ENCODE data around the gene VWA8.
"Not testable (repeated sequence)": the region's sequence is repeated elsewhere in the genome, so short reads cannot be mapped to it uniquely, and the experiment has no call there.

VWA8 gene

DNA sequence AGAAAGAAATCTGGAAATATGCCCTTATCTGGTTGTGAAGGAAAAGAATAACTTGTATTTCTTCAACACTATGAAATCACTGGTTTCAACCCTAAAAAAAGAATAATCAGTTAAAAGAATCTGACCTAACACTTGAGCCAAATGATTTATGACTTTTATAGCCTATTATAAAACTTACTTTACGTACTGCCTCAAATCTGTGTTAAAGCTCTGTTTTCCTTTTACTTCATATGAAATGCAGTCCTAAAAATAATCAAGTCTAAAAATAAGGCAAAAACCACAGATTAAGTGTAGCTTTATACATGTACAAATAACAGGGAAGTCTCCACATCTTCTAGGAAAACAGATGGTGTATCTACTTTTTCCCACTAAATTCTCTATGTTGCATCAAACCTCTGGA lies 101.3 kb downstream of the VWA8 start:
- no peak for DNase-seq (ENCODE audit: low read depth in 4 of 4, low spot score in 1 of 4)

- DNase-seq (ENCODE audit: low read depth in 4 of 4, low spot score in 1 of 4): no peak
Measured at GRCh38 chr13:41858780-41859179, 102.1 kb downstream of the VWA8 start.

DNA sequence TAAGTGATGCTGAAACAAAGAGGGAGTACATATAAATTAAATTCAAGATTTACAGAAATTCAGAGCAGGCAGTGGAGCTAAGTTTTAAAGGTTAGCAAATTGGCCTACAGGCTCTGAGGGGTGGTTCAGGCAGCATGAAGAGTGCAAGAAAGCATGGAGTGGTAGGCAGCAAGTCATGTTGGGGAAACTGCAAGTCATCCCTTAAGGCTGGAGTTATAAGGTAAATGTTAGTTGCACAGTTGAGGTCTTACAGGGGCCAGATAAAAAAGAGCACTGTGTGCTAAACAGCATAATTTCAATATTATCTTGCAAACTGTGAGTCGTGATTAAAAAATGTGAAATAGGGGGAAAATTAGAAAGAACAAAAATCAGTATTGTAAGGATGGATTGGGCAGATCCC lies 106.2 kb downstream of the VWA8 start:
- DNase-seq (ENCODE audit: low read depth in 4 of 4, low spot score in 1 of 4): no peak

DNA sequence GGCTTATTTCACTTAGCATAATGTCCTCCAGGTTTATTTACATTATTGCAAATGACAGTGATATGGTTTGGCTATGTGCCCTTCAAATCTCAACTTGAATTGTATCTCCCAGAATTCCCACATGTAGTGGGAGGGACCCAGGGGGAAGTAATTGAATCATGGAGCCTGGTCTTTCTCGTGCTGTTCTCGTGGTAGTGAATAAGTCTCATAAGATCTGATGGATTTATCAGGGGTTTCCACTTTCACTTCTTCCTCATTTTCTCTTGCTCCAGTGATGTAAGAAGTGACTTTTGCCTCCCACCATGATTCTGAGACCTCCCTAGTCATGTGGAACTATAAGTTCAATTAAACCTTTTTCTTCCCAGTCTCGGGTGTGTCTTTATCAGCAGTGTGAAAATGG lies 109.6 kb downstream of the VWA8 start:
- no peak for DNase-seq (ENCODE audit: low read depth in 4 of 4, low spot score in 1 of 4)

- DNase-seq (ENCODE audit: low read depth in 4 of 4, low spot score in 1 of 4): no peak
Measured at GRCh38 chr13:41848435-41849255, 112.3 kb downstream of the VWA8 start.

DNA sequence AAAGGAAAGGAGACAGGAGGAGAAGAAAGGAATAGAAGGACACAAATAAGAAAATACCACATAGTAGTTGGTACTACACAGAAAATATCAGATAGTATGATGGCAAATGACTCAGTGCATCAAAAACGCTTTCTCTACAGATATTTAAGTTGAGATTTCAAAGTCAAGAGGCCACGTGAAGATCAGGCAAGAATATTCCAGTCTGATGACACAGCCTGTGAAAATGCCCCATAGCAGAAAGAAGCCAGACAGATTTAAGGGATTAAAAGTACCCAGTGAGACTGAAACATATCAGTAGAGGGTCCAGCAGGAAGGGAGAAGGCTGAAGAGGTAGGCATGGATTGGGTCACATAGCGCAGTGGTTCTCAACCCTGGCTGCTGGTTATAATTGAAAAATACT lies 113.7 kb downstream of the VWA8 start:
- DNase-seq (ENCODE audit: low read depth in 4 of 4, low spot score in 1 of 4): no peak

DNA sequence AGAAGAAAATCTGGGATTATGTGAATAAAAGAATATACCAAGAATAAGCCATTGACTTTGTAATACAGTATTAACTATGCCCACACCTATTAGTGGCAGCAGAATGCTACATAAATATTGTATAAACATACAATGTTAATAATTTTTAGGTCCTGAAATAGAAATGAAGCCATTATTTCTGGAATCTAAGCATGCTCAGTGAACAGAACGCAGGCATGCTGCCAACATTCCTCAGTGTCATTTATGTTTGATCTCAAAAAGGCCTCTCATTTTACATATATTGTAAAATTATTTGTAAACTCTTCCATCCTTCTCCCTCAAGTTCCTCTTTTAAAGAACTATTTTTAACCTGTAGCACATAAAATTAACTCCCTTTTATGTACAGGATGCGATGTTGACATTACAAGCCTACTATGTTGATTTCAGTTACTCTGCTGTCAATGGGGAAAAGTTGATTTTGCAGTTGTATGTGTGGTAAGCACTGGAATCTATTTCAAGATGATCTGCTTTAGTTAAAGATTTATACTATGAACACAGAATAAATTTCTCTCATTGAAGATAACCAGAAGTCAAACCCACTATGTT lies 118.8 kb downstream of the VWA8 start:
- DNase-seq (ENCODE audit: low read depth in 4 of 4, low spot score in 1 of 4): no peak

GRCh38 chr13:41837629-41838028 lies 123.3 kb downstream of the VWA8 start:
- no peak for DNase-seq (ENCODE audit: low read depth in 4 of 4, low spot score in 1 of 4)

GRCh38 chr13:41835871-41836270 lies 125.0 kb downstream of the VWA8 start:
- DNase-seq (ENCODE audit: low read depth in 4 of 4, low spot score in 1 of 4): no peak

DNA sequence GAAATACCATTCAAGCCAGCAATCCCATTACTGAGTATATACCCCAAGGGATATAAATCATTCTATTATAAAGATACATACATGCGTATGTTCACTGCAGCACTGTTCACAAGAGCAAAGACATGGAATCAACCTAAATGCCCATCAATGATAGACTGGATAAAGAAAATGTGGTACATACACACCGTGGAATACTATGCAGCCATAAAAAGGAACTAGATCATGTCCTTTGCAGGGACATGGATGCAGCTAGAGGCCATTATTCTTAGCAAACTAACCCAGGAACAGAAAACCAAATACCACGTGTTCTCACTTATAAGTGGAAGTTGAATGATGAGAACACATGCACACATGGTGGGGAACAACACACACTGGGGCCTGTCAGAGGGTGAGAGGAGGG lies 126.2 kb downstream of the VWA8 start:
- DNase-seq (ENCODE audit: low read depth in 4 of 4, low spot score in 1 of 4): not testable (repeated sequence)

DNA sequence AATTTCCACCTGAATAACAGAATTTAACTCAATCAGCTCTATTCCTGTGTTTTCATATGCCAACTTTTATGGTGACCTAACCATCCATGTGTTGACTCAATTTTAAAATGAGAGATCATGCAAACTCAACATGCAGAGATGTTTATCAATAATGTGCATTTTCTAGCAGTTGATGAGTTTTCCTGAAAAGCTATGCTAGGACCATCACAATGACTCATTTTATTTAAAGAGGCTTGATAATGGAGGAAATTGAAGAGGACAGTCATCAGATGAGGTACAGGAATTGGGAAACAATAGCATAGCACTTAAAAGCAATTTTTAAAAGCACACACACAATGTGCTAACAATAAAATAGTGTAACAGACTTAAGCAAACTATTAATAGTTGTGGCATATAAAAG lies 127.1 kb downstream of the VWA8 start:
- DNase-seq (ENCODE audit: low read depth in 4 of 4, low spot score in 1 of 4): no peak

DNA sequence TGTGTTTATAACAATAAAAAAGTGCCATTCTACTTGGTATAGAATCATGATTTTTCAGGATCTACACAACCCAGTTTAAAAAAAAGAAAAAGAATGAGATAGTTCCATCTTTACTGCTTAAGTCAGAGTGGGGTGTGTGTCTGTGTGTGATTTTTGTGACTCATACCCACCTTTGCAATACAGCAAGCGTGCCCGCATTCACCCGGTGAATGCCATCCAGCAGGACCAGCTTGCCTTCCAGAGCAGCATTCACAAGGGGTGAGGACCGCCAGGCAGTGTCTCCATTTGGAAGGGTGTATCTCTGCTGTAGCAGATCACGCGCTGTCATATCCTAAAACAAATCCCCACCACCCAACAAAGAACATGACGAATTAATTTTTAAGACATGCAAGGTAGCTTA lies 127.7 kb downstream of the VWA8 start:
- no peak for DNase-seq (ENCODE audit: low read depth in 4 of 4, low spot score in 1 of 4)

- no peak for DNase-seq (ENCODE audit: low read depth in 4 of 4, low spot score in 1 of 4)
Measured at GRCh38 chr13:41827507-41828213, 133.2 kb downstream of the VWA8 start.

- DNase-seq (ENCODE audit: low read depth in 4 of 4, low spot score in 1 of 4): no peak
Measured at GRCh38 chr13:41825691-41826090, 135.2 kb downstream of the VWA8 start.

DNA sequence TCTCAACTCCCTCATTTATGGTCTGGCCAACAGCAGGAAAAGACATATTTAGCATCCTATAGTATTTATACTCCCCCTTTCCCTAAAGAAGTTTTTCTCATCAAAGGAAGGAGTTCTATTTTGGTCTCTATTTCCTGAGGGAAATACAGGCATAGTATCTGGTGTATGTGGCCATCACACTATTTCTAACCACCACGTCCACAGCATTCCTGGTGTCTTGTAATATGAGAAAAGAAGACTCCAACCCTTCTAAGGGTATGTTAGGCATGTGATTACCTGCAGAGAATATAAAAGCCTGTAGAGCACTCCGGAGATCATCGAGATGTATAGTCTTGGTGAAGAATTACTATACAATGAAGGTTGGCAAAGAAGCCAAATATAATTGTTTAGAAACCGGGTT lies 137.4 kb downstream of the VWA8 start:
- DNase-seq (ENCODE audit: low read depth in 4 of 4, low spot score in 1 of 4): no peak

GRCh38 chr13:41822560-41822959 lies 138.3 kb downstream of the VWA8 start:
- DNase-seq (ENCODE audit: low read depth in 4 of 4, low spot score in 1 of 4): no peak

DNA sequence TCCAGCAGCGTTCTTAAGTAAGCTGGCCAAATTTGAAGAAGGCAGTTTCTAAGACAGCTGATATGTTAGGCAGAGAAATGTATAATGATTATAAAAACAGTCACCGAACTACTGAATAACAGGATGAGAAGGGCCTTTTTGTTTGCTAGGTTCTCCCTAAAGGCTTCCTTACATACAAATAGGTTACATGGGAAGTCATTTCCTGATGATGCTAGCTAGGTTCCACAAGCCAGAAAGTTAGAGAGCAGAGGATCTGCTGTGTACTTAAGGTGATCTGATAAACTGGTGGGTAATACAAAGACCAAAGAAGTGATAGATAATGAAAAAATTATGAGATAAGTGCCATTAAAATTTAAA lies 139.7 kb downstream of the VWA8 start:
- DNase-seq (ENCODE audit: low read depth in 4 of 4, low spot score in 1 of 4): no peak

DNA sequence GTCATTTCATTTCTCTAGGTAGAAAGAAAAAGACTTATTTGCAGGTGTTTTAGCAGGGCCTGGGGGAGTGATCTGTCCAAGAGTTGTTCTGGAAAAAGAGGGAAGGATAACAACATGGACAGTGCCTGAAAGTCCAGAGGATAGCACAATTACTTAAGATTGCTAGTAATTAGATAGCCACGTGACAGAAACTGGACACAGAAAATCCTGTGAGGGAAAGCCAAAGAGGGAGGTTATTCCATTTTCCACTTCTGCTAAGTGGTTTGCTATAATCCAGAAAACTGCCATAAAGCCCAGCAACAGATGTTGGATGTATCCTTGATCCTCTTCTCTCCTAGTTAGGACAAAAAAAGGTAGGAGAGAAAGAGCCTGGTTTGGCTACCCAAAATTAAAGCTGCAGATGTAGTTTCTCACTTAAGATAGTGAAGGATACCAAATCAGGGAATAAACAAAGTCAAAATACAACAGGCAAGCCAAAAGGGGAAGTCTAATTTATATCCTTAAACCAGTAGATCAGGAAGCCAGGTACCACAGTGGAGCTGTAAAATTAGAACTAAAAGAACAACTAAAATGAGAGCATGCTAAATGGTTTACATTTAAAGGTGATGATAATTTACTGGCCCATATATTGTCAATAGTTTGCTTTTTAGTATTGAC lies 140.2 kb downstream of the VWA8 start:
- DNase-seq (ENCODE audit: low read depth in 4 of 4, low spot score in 1 of 4): no peak

DNA sequence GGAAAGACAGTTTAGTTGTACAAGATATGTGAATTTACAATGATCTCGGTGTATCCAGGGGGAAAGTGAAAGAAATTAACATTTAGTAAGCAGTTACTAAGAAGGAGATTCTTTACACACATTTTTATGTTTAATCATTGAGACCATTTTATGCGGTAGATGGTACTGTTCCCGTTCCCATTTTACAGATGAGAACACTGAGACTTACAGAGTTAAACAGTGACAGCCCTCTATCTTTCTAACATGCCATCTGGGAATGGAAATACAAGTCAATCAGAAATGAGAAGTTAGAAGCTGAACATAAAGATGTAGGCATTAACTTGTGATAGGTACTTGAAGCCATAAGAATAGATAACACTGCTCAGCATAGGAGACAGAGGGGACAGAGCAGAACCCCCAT lies 144.9 kb downstream of the VWA8 start:
- no peak for DNase-seq (ENCODE audit: low read depth in 4 of 4, low spot score in 1 of 4)

DNA sequence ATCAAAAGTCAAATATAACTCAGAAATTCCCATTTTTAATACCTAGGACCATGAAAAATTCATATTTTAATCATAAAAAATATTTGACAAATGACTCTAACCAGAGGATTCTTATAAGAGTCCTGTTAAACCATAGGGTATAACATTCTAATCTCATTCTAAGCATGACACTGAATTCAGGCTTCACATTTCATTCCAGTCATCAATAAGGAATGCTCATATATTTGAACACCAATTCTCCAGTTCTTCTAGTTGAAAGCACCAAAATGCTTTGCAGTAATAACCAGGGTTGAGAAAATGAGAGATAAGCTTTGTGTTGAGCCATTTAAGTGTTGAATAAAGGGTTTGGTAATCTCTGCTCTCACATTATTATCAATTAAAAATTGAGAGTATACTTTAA lies 147.5 kb downstream of the VWA8 start:
- no peak for DNase-seq (ENCODE audit: low read depth in 4 of 4, low spot score in 1 of 4)

DNA sequence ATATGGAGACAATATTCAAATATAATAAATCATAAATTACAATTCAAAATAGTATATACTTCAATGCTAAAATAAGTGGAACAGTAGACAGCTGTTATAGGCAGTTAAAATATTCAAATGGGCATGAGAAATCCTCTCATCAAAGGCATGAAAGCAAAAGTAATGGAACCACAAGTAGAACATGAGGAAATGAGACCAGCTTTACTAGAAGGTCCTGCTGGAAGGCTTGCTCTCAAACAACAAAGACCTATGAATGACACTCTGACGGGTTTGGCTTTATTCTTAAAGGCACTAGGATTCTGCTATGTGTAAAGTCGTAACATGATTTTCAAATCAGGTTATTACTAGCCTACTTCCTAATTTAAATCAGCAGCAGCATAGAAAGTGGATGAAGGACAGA lies 148.1 kb downstream of the VWA8 start:
- no peak for DNase-seq (ENCODE audit: low read depth in 4 of 4, low spot score in 1 of 4)

DNA sequence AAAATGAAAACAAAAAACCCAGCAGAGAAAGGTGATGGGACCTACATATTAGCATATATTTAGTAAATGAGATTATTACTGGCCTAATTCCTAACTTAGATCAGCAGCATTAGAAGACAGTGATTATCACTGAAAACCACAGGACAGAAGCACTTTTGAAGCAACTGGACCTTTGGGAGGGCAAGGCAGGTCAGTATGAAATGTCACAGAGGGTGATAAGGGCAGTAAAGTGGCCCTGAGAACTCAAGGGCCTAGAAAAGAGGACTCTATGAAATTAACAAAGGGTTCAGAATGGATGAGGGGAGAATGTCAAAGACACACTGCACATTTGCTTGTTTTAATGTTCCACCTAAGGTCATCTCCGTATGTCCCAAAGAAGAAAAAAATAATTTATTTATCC lies 148.7 kb downstream of the VWA8 start:
- no peak for DNase-seq (ENCODE audit: low read depth in 4 of 4, low spot score in 1 of 4)

Data from stimulated activated CD4-positive, alpha-beta T cell treated with anti-CD3 and anti-CD28 coated beads, Interleukin-1b, Interleukin-23, amount 100 ng/mL, for 24 hours (primary cell).